GM18507 (cell line): ENCODE results near the gene UPF2.

Experiments used
- DNase-seq: peaks from one replicate; pipeline ENCODE4 v3.0.0; 2011; ENCODE audit warnings: low read depth; ENCODE audit not compliant: insufficient read length; ENCODE audit errors: extremely low spot score
- FAIRE-seq: peaks from 2 replicates; lab custom pipeline; 2011; peaks lifted over from hg19 to GRCh38; lab: Jason Lieb, UNC

UPF2 gene

GRCh38 chr10:11876805-11877590 lies 165.6 kb downstream of the UPF2 start:
- FAIRE-seq: no peak

GRCh38 chr10:11876324-11876723 lies 166.3 kb downstream of the UPF2 start:
- no peak for FAIRE-seq
- no peak for DNase-seq

More at GRCh38 chr10:11876805-11877590, 165.6 kb downstream of the UPF2 start:
- no peak for DNase-seq

GRCh38 chr10:11875494-11876281 lies 166.9 kb downstream of the UPF2 start:
- FAIRE-seq (no peak), DNase-seq (no peak)

GRCh38 chr10:11874568-11875493 lies 167.8 kb downstream of the UPF2 start:
- FAIRE-seq (no peak), DNase-seq (no peak)

GRCh38 chr10:11871466-11871865 lies 171.1 kb downstream of the UPF2 start:
- no peak for FAIRE-seq
- no peak for DNase-seq

- DNase-seq (no peak), FAIRE-seq (no peak)
Observed at GRCh38 chr10:11870900-11871400, 171.7 kb downstream of the UPF2 start.

- DNase-seq: no peak
- no peak for FAIRE-seq
Observed at GRCh38 chr10:11870461-11870780, 172.2 kb downstream of the UPF2 start.
